Ishikawa (cell line): ENCODE measurements around the gene THAP12.

Experiments used
- CEBPB ChIP-seq: IDR thresholded peaks from 2 replicates; pipeline ENCODE4 v1.6.1; 2012
- EGR1 ChIP-seq: IDR thresholded peaks from 2 replicates; pipeline ENCODE4 v1.6.1; 2012
- EP300 ChIP-seq: IDR thresholded peaks from 2 replicates; pipeline ENCODE4 v1.6.1; 2012; ENCODE audit warnings: borderline replicate concordance
- FOXM1 ChIP-seq: IDR thresholded peaks from 2 replicates; pipeline ENCODE4 v1.6.1; 2012; ENCODE audit warnings: low read depth, borderline replicate concordance
- MAX ChIP-seq: IDR thresholded peaks from 2 replicates; pipeline ENCODE4 v1.6.1; 2012
- NFIC ChIP-seq: IDR thresholded peaks from 2 replicates; pipeline ENCODE4 v1.6.1; 2012
- RAD21 ChIP-seq: IDR thresholded peaks from 2 replicates; pipeline ENCODE4 v1.6.1; 2012; ENCODE audit warnings: low read depth
- TAF1 ChIP-seq: IDR thresholded peaks from 2 replicates; pipeline ENCODE4 v1.6.1; 2012; ENCODE audit warnings: low read depth, mild to moderate bottlenecking
- TCF12 ChIP-seq: IDR thresholded peaks from 2 replicates; pipeline ENCODE4 v1.6.1; 2012; ENCODE audit warnings: low read depth
- TEAD4 ChIP-seq: IDR thresholded peaks from 2 replicates; pipeline ENCODE4 v1.6.1; 2012
- TF ChIP-seq, protein P1 (sequence below): IDR thresholded peaks from 2 replicates; pipeline ENCODE4 v1.6.1; 2012
- TF ChIP-seq, protein P2 (sequence below): IDR thresholded peaks from 2 replicates; pipeline ENCODE4 v1.6.1; 2012; ENCODE audit warnings: low read depth, mild to moderate bottlenecking

- TF ChIP-seq TAF1 (no peak), TEAD4 (no peak), MAX (no peak), NFIC (no peak), TCF12 (no peak), EP300 (no peak), EGR1 (no peak), FOXM1 (no peak), CEBPB (no peak), RAD21 (no peak)
- TF ChIP-seq, protein P1, sequence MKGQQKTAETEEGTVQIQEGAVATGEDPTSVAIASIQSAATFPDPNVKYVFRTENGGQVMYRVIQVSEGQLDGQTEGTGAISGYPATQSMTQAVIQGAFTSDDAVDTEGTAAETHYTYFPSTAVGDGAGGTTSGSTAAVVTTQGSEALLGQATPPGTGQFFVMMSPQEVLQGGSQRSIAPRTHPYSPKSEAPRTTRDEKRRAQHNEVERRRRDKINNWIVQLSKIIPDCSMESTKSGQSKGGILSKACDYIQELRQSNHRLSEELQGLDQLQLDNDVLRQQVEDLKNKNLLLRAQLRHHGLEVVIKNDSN, result no peak
- TF ChIP-seq, protein P2, sequence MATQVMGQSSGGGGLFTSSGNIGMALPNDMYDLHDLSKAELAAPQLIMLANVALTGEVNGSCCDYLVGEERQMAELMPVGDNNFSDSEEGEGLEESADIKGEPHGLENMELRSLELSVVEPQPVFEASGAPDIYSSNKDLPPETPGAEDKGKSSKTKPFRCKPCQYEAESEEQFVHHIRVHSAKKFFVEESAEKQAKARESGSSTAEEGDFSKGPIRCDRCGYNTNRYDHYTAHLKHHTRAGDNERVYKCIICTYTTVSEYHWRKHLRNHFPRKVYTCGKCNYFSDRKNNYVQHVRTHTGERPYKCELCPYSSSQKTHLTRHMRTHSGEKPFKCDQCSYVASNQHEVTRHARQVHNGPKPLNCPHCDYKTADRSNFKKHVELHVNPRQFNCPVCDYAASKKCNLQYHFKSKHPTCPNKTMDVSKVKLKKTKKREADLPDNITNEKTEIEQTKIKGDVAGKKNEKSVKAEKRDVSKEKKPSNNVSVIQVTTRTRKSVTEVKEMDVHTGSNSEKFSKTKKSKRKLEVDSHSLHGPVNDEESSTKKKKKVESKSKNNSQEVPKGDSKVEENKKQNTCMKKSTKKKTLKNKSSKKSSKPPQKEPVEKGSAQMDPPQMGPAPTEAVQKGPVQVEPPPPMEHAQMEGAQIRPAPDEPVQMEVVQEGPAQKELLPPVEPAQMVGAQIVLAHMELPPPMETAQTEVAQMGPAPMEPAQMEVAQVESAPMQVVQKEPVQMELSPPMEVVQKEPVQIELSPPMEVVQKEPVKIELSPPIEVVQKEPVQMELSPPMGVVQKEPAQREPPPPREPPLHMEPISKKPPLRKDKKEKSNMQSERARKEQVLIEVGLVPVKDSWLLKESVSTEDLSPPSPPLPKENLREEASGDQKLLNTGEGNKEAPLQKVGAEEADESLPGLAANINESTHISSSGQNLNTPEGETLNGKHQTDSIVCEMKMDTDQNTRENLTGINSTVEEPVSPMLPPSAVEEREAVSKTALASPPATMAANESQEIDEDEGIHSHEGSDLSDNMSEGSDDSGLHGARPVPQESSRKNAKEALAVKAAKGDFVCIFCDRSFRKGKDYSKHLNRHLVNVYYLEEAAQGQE, result no peak
Observed at GRCh38 chr11:76408171-76408965, 27.4 kb upstream of the THAP12 start.
